ENCODE measurements around the gene S100A1. TPM values are rescaled to one million over a fixed set of nuclear protein-coding genes. Genes with fewer than 3 reads are reported as not detected.

S100A1 gene
- total and polyA plus RNA-seq, 2 of the 13 experiments (the other 11 are each of a cell fraction or from before 2014, with no cell fraction given) = 120 to 251 TPM

GRCh38 chr1:153588482-153588881 is 39.8 kb upstream of the S100A1 start (continued):
- TF ChIP-seq KDM5A (IDR thresholded peaks at IDR 0.05; ENCODE audit: borderline replicate concordance, low read length) = no peak

- FAIRE-seq (no peak), ATAC-seq (no peak; the same call in 2 of the 3 replicates), DNase-seq (ENCODE audit: low spot score) (no peak)
- in situ Hi-C loops (cut with HindIII; ENCODE audit: extremely low pct_ligation_motif_present, low pct_unique_long_range_greater_than_20kb) = no loop called here
- no peaks in the 10 kb centered on the region for H3K79me2 ChIP-seq (ENCODE audit: insufficient read depth, low read length)
- no peak overlapping the region for H3K9ac ChIP-seq (ENCODE audit: insufficient read depth, low read depth, low read length)
- no peak overlapping the region for H3K4me2 ChIP-seq (ENCODE audit: low read depth, low read length)
- POLR2A ChIA-PET = interaction anchor here (1.1 to 3.0 kb wide), 2 partner anchors 16 to 34 kb away, joined by 4 to 12 read pairs; partner anchors contain the start of gene S100A13
- no peaks in the 10 kb centered on the region for H3K36me3 ChIP-seq (replicated peaks in 1 of 2; ENCODE audit: control insufficient read depth in 1 of 2, insufficient read depth in 2 of 2, low read length in 2 of 2)
- H4K20me1 ChIP-seq (ENCODE audit: insufficient read depth, low read length) = no peaks in the 10 kb centered on the region
- no TSS peak for BruUV-seq (replicated peaks)
- no peak overlapping the region for H3K4me3 ChIP-seq (replicated peaks in 1 of 3; ENCODE audit: insufficient read depth in 1 of 3, low read depth in 2 of 3, low read length in 3 of 3)
- no peak overlapping the region for H2AFZ ChIP-seq (ENCODE audit: low read length)
- H3K4me1 ChIP-seq (ENCODE audit: insufficient read depth, low read length) = peaks cover 10% of the 10 kb centered on the region; the same call in 1 of the 2 replicates
- H3K27me3 ChIP-seq (ENCODE audit: control insufficient read depth in 1 of 2, insufficient read depth in 2 of 2, low read length in 2 of 2) = 0 out of 5 replicates have a peak, but pooled peaks cover 0 to 1% of the 10 kb centered on the region in 2 experiments
- H3K9me3 ChIP-seq (ENCODE audit: low read length) = no peaks in the 10 kb centered on the region
- CTCF ChIA-PET (ENCODE audit: low intra/inter-chr PET ratio, low total read pairs) = no interaction called here
- H3K27ac ChIP-seq (ENCODE audit: extremely low read length, insufficient read depth, low read length) = no peak overlapping the region
- intact Hi-C loops (cut with micrococcal nuclease; ENCODE audit: unreplicated experiment) = no loop called here
- 48% methylated on average over 4 of the region's 4 CpGs for WGBS (ENCODE audit: low lambda C conversion rate)
- TF ChIP-seq ZNF235 (CRISPR knock-in tag; IDR thresholded peaks at IDR 0.05; ENCODE audit: borderline replicate concordance) (no peak), HDAC1 (CRISPR knock-in tag; IDR thresholded peaks at IDR 0.05) (no peak), SATB2 (CRISPR knock-in tag; IDR thresholded peaks at IDR 0.05) (no peak), HOXA3 (CRISPR knock-in tag; IDR thresholded peaks at IDR 0.05) (no peak), ATF6 (CRISPR knock-in tag; conservative IDR thresholded peaks at IDR 0.05) (no peak), ZBTB39 (CRISPR knock-in tag; IDR thresholded peaks at IDR 0.05) (no peak), AHR (CRISPR knock-in tag; IDR thresholded peaks at IDR 0.05) (no peak), BCL6 (CRISPR knock-in tag; IDR thresholded peaks at IDR 0.05) (no peak), ZNF766 (CRISPR knock-in tag; IDR thresholded peaks at IDR 0.05; ENCODE audit: borderline replicate concordance) (no peak), ZNF83 (CRISPR knock-in tag; IDR thresholded peaks at IDR 0.05; ENCODE audit: borderline replicate concordance) (no peak), ZBTB2 (CRISPR knock-in tag; IDR thresholded peaks at IDR 0.05; ENCODE audit: low read depth) (no peak), TRAFD1 (CRISPR knock-in tag; IDR thresholded peaks at IDR 0.05; ENCODE audit: borderline replicate concordance) (no peak), ZNF317 (CRISPR knock-in tag; IDR thresholded peaks at IDR 0.05) (no peak), ATM (IDR thresholded peaks at IDR 0.05; ENCODE audit: borderline replicate concordance) (no peak)
These were observed 35.5 kb upstream of the S100A1 start for GRCh38 chr1:153592748-153593147.
